H9 (cell line): ENCODE measurements around the gene KCNA5. TPM values are rescaled to one million over a fixed set of nuclear protein-coding genes. Genes with fewer than 3 reads are reported as not detected.

Experiments
- DNase-seq: peaks from one replicate; pipeline ENCODE4 v3.0.0-alpha.2; 2017
- H2AFZ ChIP-seq: one replicate; pipeline ENCODE4 v1.6.1; 2013; ENCODE audit warnings: mild to moderate bottlenecking, low read length, control low read depth, moderate library complexity
- H2AK5ac ChIP-seq: 2 replicates; pipeline ENCODE4 v1.6.1; 2013; ENCODE audit warnings: low read length, control low read depth, mixed read lengths; ENCODE audit not compliant: insufficient read length
- H2BK120ac ChIP-seq: one replicate; pipeline ENCODE4 v1.6.1; 2013; ENCODE audit warnings: low read depth, mild to moderate bottlenecking, low read length, control low read depth, inconsistent platforms; ENCODE audit not compliant: poor library complexity, severe bottlenecking
- H2BK12ac ChIP-seq: 2 replicates; pipeline ENCODE4 v1.6.1; 2013; ENCODE audit warnings: low read length, control low read depth, mixed read lengths, low read depth; ENCODE audit not compliant: insufficient read length
- H2BK15ac ChIP-seq: 2 replicates; pipeline ENCODE4 v1.6.1; 2013; ENCODE audit warnings: low read depth, low read length, control low read depth
- H2BK20ac ChIP-seq: one replicate; pipeline ENCODE4 v1.6.1; 2013; ENCODE audit warnings: low read depth, mild to moderate bottlenecking, low read length, control low read depth, inconsistent platforms; ENCODE audit not compliant: poor library complexity, severe bottlenecking
- H2BK5ac ChIP-seq: 2 replicates; pipeline ENCODE4 v1.6.1; 2013; ENCODE audit warnings: low read length, control low read depth, mixed read lengths; ENCODE audit not compliant: insufficient read length
- H3K14ac ChIP-seq: 2 replicates; pipeline ENCODE4 v1.6.1; 2013; ENCODE audit warnings: low read length, control low read depth; ENCODE audit not compliant: insufficient read depth
- H3K18ac ChIP-seq: 2 replicates; pipeline ENCODE4 v1.6.1; 2013; ENCODE audit warnings: low read depth, mild to moderate bottlenecking, mixed read lengths, low read length, control low read depth; ENCODE audit not compliant: insufficient read length
- H3K23ac ChIP-seq: 2 replicates; pipeline ENCODE4 v1.6.1; 2013; ENCODE audit warnings: low read length, control low read depth, mixed read lengths, low read depth; ENCODE audit not compliant: insufficient read length
- H3K23me2 ChIP-seq: 2 replicates; pipeline ENCODE4 v1.6.1; 2013; ENCODE audit warnings: low read depth, mild to moderate bottlenecking, mixed read lengths, low read length, control low read depth; ENCODE audit not compliant: insufficient read length, poor library complexity, severe bottlenecking
- H3K27ac ChIP-seq: 2 replicates; pipeline ENCODE4 v1.5.1; 2013; ENCODE audit warnings: low read length, control low read depth, mixed read lengths, low read depth; ENCODE audit not compliant: insufficient read length
- H3K27me3 ChIP-seq: 2 replicates; pipeline ENCODE4 v1.6.1; 2013; ENCODE audit warnings: low read length, control low read depth, inconsistent platforms; ENCODE audit not compliant: insufficient read depth
- H3K4ac ChIP-seq: 2 replicates; pipeline ENCODE4 v1.6.1; 2013; ENCODE audit warnings: low read depth, mild to moderate bottlenecking, control low read depth, inconsistent platforms, low read length, moderate library complexity
- H3K4me1 ChIP-seq: 2 replicates; pipeline ENCODE4 v1.6.1; 2013; ENCODE audit warnings: low read length, control low read depth, inconsistent platforms; ENCODE audit not compliant: insufficient read depth
- H3K4me2 ChIP-seq: 2 replicates; pipeline ENCODE4 v1.6.1; 2013; ENCODE audit warnings: low read length, control low read depth, mixed read lengths; ENCODE audit not compliant: insufficient read length, insufficient read depth
- H3K56ac ChIP-seq: 2 replicates; pipeline ENCODE4 v1.6.1; 2013; ENCODE audit warnings: low read depth, mild to moderate bottlenecking, mixed read lengths, low read length, control low read depth; ENCODE audit not compliant: insufficient read length
- H3K79me1 ChIP-seq: 2 replicates; pipeline ENCODE4 v1.6.1; 2013; ENCODE audit warnings: low read depth, mild to moderate bottlenecking, moderate library complexity, low read length, control low read depth, inconsistent platforms; ENCODE audit not compliant: insufficient read depth, poor library complexity, severe bottlenecking
- H3K79me2 ChIP-seq: 2 replicates; pipeline ENCODE4 v1.6.1; 2013; ENCODE audit warnings: low read length, control low read depth, inconsistent platforms; ENCODE audit not compliant: insufficient read depth
- H3K9ac ChIP-seq: 2 replicates; pipeline ENCODE4 v1.6.1; 2013; ENCODE audit warnings: low read length, control low read depth, mixed read lengths; ENCODE audit not compliant: insufficient read length; ENCODE audit errors: extremely low read depth
- H3K9me3 ChIP-seq: one replicate; pipeline ENCODE4 v1.6.1; 2013; ENCODE audit warnings: low read depth, low read length, inconsistent platforms; ENCODE audit not compliant: control insufficient read depth
- H3T11ph ChIP-seq: one replicate; pipeline ENCODE4 v1.6.1; 2013; ENCODE audit warnings: mild to moderate bottlenecking, low read length, control low read depth, inconsistent platforms
- H4K20me1 ChIP-seq: one replicate; pipeline ENCODE4 v1.6.1; 2013; ENCODE audit not compliant: control insufficient read depth, insufficient read length, insufficient read depth
- H4K5ac ChIP-seq: 2 replicates; pipeline ENCODE4 v1.6.1; 2013; ENCODE audit warnings: low read depth, mild to moderate bottlenecking, mixed read lengths, low read length, control low read depth; ENCODE audit not compliant: insufficient read length
- H4K8ac ChIP-seq: replicated peaks from 2 replicates; pipeline ENCODE4 v1.6.1; 2013; ENCODE audit warnings: low read length, control low read depth, mixed read lengths, low read depth; ENCODE audit not compliant: insufficient read length
- H4K91ac ChIP-seq: 2 replicates; pipeline ENCODE4 v1.6.1; 2013; ENCODE audit warnings: low read depth, mild to moderate bottlenecking, moderate library complexity, mixed read lengths, low read length, control low read depth; ENCODE audit not compliant: insufficient read length
- H3K27ac Mint-ChIP-seq, 3 experiments: 2 replicates in 2 of 3; 3 replicates in 1 of 3; pipeline ENCODE4 v1.8.0; 2020 to 2021; ENCODE audit warnings: mixed read lengths in 3 of 3, mild to moderate bottlenecking in 1 of 3, moderate library complexity in 1 of 3
- H3K27me3 Mint-ChIP-seq: 2 replicates; pipeline ENCODE4 v1.8.0; 2021; ENCODE audit warnings: low read depth, mild to moderate bottlenecking, moderate library complexity, mixed read lengths
- H3K36me3 Mint-ChIP-seq, 3 experiments: 2 replicates in 2 of 3; 3 replicates in 1 of 3; pipeline ENCODE4 v1.8.0; 2020 to 2021; ENCODE audit warnings: low read depth in 3 of 3, mixed read lengths in 3 of 3; ENCODE audit not compliant: insufficient read depth in 1 of 3
- H3K4me1 Mint-ChIP-seq, 2 experiments: 2 replicates each; pipeline ENCODE4 v1.8.0; 2020; ENCODE audit warnings: mixed read lengths in 2 of 2
- H3K4me3 Mint-ChIP-seq, 2 experiments: 2 replicates in 1 of 2; 3 replicates in 1 of 2; pipeline ENCODE4 v1.8.0; 2020 to 2021; ENCODE audit warnings: mild to moderate bottlenecking in 2 of 2, mixed read lengths in 2 of 2, moderate library complexity in 1 of 2
- H3K9me3 Mint-ChIP-seq, 2 experiments: 2 replicates in 1 of 2; 3 replicates in 1 of 2; pipeline ENCODE4 v1.8.0; 2020; ENCODE audit warnings: mild to moderate bottlenecking in 2 of 2, mixed read lengths in 2 of 2, moderate library complexity in 1 of 2
- CTCF ChIP-seq: fragments of 200-600 bp; sonication (generic); conservative IDR thresholded peaks from 3 replicates; pipeline ENCODE4 v1.8.0; 2021; ENCODE audit warnings: antibody characterized with exemption, mild to moderate bottlenecking
- WGBS: extraction: QIAGEN DNeasy Blood & Tissue Kit; methylation state at CpG from one replicate; pipeline ENCODE4 v1.1.7; 2013; ENCODE audit warnings: missing lambda C conversion rate, low lambda C conversion rate, mixed read lengths; ENCODE audit not compliant: insufficient read length; ENCODE audit errors: extremely low coverage; 5-methylcytosine and 5-hydroxymethylcytosine counted together
- total RNA-seq: library from RNA; stranded (reverse); gene quantifications from 2 replicates; pipeline ENCODE4 v1.2.1, GENCODE V29; 2021

The KCNA5 gene
- total RNA-seq, 1 experiment from 2014 or later: 0.22 TPM

- no peaks in the 10 kb centered on the region for H3K27me3 ChIP-seq
- H2BK15ac ChIP-seq: no peak overlapping the region
- no peak overlapping the region for H2BK5ac ChIP-seq
- H3K79me1 ChIP-seq: no peaks in the 10 kb centered on the region
- H3K79me2 ChIP-seq: no peaks in the 10 kb centered on the region
- Mint-ChIP-seq H3K4me1 (peaks cover 9% of the 10 kb centered on the region in 2 experiments), H3K4me3 (no peak overlapping the region), H3K27ac (no peak overlapping the region), H3K27me3 (peaks cover 14% of the 10 kb centered on the region), H3K36me3 (no peaks in the 10 kb centered on the region), H3K9me3 (no peaks in the 10 kb centered on the region)
- H3K9ac ChIP-seq: no peak overlapping the region
- DNase-seq: no peak
- H3K56ac ChIP-seq: no peak overlapping the region
- H2BK20ac ChIP-seq: no peak overlapping the region
- no peak overlapping the region for H2AK5ac ChIP-seq
- H4K8ac ChIP-seq: no peak overlapping the region
- H3K23ac ChIP-seq: no peak overlapping the region
- TF ChIP-seq CTCF: no peak
- no CpG with 5 or more reads among the region's 2 CpGs for WGBS
- H3K9me3 ChIP-seq: no peaks in the 10 kb centered on the region
- no peak overlapping the region for H2BK120ac ChIP-seq
- H3K14ac ChIP-seq: no peak overlapping the region
- H4K20me1 ChIP-seq: no peaks in the 10 kb centered on the region
- H2BK12ac ChIP-seq: no peak overlapping the region
- H3K4ac ChIP-seq: no peak overlapping the region
- no peak overlapping the region for H4K91ac ChIP-seq
- H3K4me2 ChIP-seq: no peak overlapping the region
- no peak overlapping the region for H3T11ph ChIP-seq
- H2AFZ ChIP-seq: no peak overlapping the region
- H4K5ac ChIP-seq: no peak overlapping the region
- no peaks in the 10 kb centered on the region for H3K23me2 ChIP-seq
- H3K27ac ChIP-seq: no peak overlapping the region
- H3K18ac ChIP-seq: no peak overlapping the region
- H3K4me1 ChIP-seq: no peaks in the 10 kb centered on the region
Observed at GRCh38 chr12:5014269-5014668, 29.4 kb upstream of the KCNA5 start.
